ENCODE data around the gene LYPD5.

The LYPD5 gene

DNA sequence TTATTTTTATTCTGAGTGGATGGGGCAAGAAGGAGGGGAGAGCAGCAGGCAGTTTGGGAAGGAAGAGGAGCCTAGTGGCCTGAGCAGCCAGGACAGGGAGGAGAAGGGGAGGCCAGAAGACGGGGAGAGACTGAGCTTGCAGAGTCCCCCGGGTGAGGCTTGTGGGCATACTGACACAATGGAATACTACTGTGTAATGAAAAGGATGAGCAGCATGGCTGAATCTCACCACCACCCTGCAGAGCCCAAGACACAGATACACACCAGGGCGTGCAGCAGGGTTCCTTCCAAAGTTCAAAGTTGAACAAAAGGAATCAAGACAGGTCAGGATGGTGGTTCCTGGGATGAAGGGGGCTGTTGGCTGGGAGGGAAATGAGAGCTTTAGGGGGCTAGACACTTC lies 39.4 kb downstream of the LYPD5 start:
- DNase-seq (ENCODE audit: extremely low spot score, insufficient read length, low read depth) (no peak), FAIRE-seq (no peak)

GRCh38 chr19:43760941-43761340 lies 41.3 kb downstream of the LYPD5 start:
- FAIRE-seq: no peak
- DNase-seq (ENCODE audit: extremely low spot score, insufficient read length, low read depth): no peak

- FAIRE-seq (peak; percentile 55), DNase-seq (ENCODE audit: extremely low spot score, insufficient read length, low read depth) (no peak)
Measured at GRCh38 chr19:43759515-43759914, 42.7 kb downstream of the LYPD5 start.

DNA sequence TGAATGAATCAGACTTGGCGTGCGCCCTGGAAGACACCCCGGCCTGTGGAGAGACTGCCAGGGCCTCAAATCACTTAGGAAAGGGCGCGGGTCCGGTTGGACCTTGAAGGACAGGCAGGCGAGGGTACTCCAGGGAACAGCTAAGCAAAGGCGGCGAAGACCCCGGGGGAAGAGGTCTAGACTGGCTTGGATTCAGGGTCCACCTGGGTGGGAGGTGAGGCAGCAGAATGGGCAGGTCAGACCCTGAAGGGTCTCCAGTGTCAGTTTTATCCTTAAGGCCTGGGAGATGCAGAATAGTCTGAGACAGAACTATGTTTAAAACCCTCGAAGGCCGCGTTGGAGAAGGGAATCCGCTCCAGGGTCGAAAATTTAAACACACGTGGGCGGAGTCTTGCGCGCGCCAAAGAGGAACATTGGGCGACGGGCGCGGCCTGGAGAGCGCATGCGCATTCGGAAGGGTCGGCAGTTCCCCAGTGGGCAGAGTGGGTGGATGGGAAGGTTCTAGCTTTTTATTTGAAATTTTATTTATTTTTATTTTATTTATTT lies 46.9 kb downstream of the LYPD5 start:
- FAIRE-seq: peak; percentile 89

GRCh38 chr19:43754503-43755255 lies 47.6 kb downstream of the LYPD5 start, which contains the start of gene SMG9:
Gene SMG9 (minus strand): TSS chr19:43754962. CDS start chr19:43750741, 4,221 bp downstream.
- peak; percentile 95 for FAIRE-seq
- DNase-seq (ENCODE audit: extremely low spot score, insufficient read length, low read depth): peak; percentile 76

More for the DNA sequence above, 46.9 kb downstream of the LYPD5 start:
- no peak for DNase-seq (ENCODE audit: extremely low spot score, insufficient read length, low read depth)

GRCh38 chr19:43754253-43754502 lies 48.1 kb downstream of the LYPD5 start:
- no peak for FAIRE-seq
- DNase-seq (ENCODE audit: extremely low spot score, insufficient read length, low read depth): no peak

- no peak for DNase-seq (ENCODE audit: extremely low spot score, insufficient read length, low read depth)
- FAIRE-seq: peak; percentile 39
Measured at GRCh38 chr19:43752287-43752875, 49.9 kb downstream of the LYPD5 start.

GRCh38 chr19:43751466-43752220 lies 50.6 kb downstream of the LYPD5 start:
- FAIRE-seq (peak; percentile 35), DNase-seq (ENCODE audit: extremely low spot score, insufficient read length, low read depth) (no peak)

GRCh38 chr19:43749898-43750297 lies 52.3 kb downstream of the LYPD5 start:
- FAIRE-seq (no peak), DNase-seq (ENCODE audit: extremely low spot score, insufficient read length, low read depth) (no peak)

GRCh38 chr19:43749152-43749551 lies 53.1 kb downstream of the LYPD5 start:
- DNase-seq (ENCODE audit: extremely low spot score, insufficient read length, low read depth) (no peak), FAIRE-seq (no peak)

- no peak for DNase-seq (ENCODE audit: extremely low spot score, insufficient read length, low read depth)
- peak; percentile 69 for FAIRE-seq
Measured at GRCh38 chr19:43748685-43749084, 53.6 kb downstream of the LYPD5 start.

- no peak for FAIRE-seq
- no peak for DNase-seq (ENCODE audit: extremely low spot score, insufficient read length, low read depth)
Measured at GRCh38 chr19:43748205-43748594, 54.0 kb downstream of the LYPD5 start.

DNA sequence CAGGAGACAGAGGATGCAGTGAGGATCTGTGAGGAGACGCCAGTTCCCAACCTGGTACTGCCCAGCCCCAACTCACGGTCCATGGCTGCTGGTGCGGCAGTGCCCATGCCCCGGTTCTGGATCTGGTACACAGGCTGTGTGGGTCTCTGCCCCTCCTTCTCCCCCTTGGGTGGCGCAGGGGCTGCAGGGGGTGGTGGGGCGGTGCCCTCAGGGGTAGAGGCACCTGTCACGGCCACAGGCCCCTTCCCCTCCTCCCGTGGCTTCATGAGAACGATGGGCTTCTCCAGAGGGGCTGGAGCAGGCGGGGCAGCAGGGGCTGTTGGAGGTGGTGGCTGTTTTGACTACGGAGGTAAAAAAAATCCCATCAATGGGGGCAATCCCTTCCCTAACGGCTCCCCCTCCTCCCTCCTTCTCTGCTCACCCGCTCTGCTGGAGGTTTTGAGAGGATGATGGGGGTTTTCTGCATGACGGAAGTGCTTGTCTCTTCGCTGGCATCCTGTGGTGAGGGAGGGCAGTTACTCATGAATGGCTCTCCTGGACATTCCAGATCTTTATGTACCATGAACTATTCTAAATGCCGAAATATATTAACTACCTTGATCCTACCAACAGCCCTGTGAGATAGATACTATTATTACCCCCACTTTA lies 54.6 kb downstream of the LYPD5 start:
- DNase-seq (ENCODE audit: extremely low spot score, insufficient read length, low read depth) (no peak), FAIRE-seq (peak; percentile 74)

All from GM18507 (cell line).